HCT116 (cell line): Measurements from ENCODE around the gene BIN2.

Experiments
- CTCF ChIP-seq, 3 experiments: fragments of 200-600 bp in 1 of 3; sonication (generic) in 1 of 3; IDR thresholded peaks in 2 of 3; conservative IDR thresholded peaks in 1 of 3; 2 replicates each; pipeline ENCODE4 v1.5.1; 2012 to 2017; ENCODE audit warnings: low read depth in 2 of 3, low read length in 2 of 3, antibody characterized with exemption in 1 of 3, borderline replicate concordance in 1 of 3, control low read depth in 1 of 3, mild to moderate bottlenecking in 1 of 3, mixed read lengths in 1 of 3, mixed run types in 1 of 3, moderate library complexity in 1 of 3; ENCODE audit not compliant: insufficient read depth in 1 of 3
- EGR1 ChIP-seq: IDR thresholded peaks from 2 replicates; pipeline ENCODE4 v1.6.1; 2012; ENCODE audit warnings: low read depth
- EZH2 ChIP-seq: fragments of 200-600 bp; sonication (generic); IDR thresholded peaks from 2 replicates; pipeline ENCODE4 v1.6.1; 2017; ENCODE audit warnings: antibody characterized with exemption, mixed run types
- FOSL1 ChIP-seq: IDR thresholded peaks from 2 replicates; pipeline ENCODE4 v1.6.1; 2012; ENCODE audit warnings: low read depth
- MAX ChIP-seq: IDR thresholded peaks from 2 replicates; pipeline ENCODE4 v1.6.1; 2012
- RAD21 ChIP-seq: IDR thresholded peaks from 2 replicates; pipeline ENCODE4 v1.6.1; 2012; ENCODE audit warnings: low read depth, mild to moderate bottlenecking
- REST ChIP-seq: IDR thresholded peaks from 2 replicates; pipeline ENCODE4 v1.6.1; 2012; ENCODE audit warnings: low read depth
- ZNF274 ChIP-seq: fragments of 200-500 bp; sonication (Bioruptor generic); IDR thresholded peaks from 2 replicates; pipeline ENCODE4 v1.6.1; 2014; ENCODE audit warnings: mild to moderate bottlenecking, low read depth, low read length, inconsistent platforms

- TF ChIP-seq MAX (no peak), CTCF (IDR thresholded peaks at IDR 0.05 in 2 of 3, conservative IDR thresholded peaks at IDR 0.05 in 1 of 3; ENCODE audit: borderline replicate concordance in 1 of 3, insufficient read depth in 1 of 3, low read depth in 2 of 3, low read length in 2 of 3) (no peak), EZH2 (no peak), REST (no peak), FOSL1 (no peak), RAD21 (no peak), EGR1 (no peak), ZNF274 (no peak)
Measured at GRCh38 chr12:51323966-51324895, at the start of gene BIN2.
